ENCODE results near the gene UPK3A. TPM values are rescaled to one million over a fixed set of nuclear protein-coding genes. Genes with fewer than 3 reads are reported as not detected.

UPK3A gene
- polyA plus RNA-seq, 1 of the 3 experiments (the other 2 are of a cell fraction): not detected

- Histone ChIP-seq H3K36me3 (replicated peaks in 1 of 2; ENCODE audit: control insufficient read depth in 1 of 2, insufficient read depth in 2 of 2, low read length in 1 of 2) (no peaks in the 10 kb centered on the region), H3K4me3 (ENCODE audit: low read depth in 2 of 2, low read length in 1 of 2) (no peak overlapping the region), H3K9me2 (no peaks in the 10 kb centered on the region), H3K27ac (ENCODE audit: low read depth in 2 of 2, low read length in 1 of 2) (no peak overlapping the region), H2AFZ (ENCODE audit: low read depth) (no peak overlapping the region; the same call in 1 of the 2 replicates), H3K4me2 (no peak overlapping the region), H3K9me3 (no peaks in the 10 kb centered on the region), H3F3A (replicated peaks; ENCODE audit: insufficient read depth) (no peaks in the 10 kb centered on the region), H3K9ac (no peak overlapping the region), H3K27me3 (ENCODE audit: insufficient read depth) (no peaks in the 10 kb centered on the region), H3K79me2 (ENCODE audit: insufficient read depth) (no peaks in the 10 kb centered on the region), H3K4me1 (ENCODE audit: control insufficient read depth in 1 of 2, insufficient read depth in 2 of 2, low read depth in 1 of 2, low read length in 1 of 2) (peaks cover 0 to 12% of the 10 kb centered on the region in 2 experiments; a peak in 1 of 4 replicates), H4K20me1 (ENCODE audit: insufficient read depth) (no peaks in the 10 kb centered on the region)
- TF ChIP-seq TCF12 (IDR thresholded peaks at IDR 0.05): no peak
- no peak for TF ChIP-seq EP300 (IDR thresholded peaks at IDR 0.05; ENCODE audit: borderline replicate concordance in 1 of 2, low read depth in 1 of 2, low read length in 1 of 2)
- TF ChIP-seq ZBTB33 (IDR thresholded peaks at IDR 0.05; ENCODE audit: borderline replicate concordance, low read depth): no peak
- TF ChIP-seq JUND (IDR thresholded peaks at IDR 0.05): no peak
- TF ChIP-seq TEAD4 (IDR thresholded peaks at IDR 0.05; ENCODE audit: borderline replicate concordance, insufficient read depth): no peak
- no peak for TF ChIP-seq RAD21 (IDR thresholded peaks at IDR 0.05; ENCODE audit: low read length)
- TF ChIP-seq EZH2phosphoT487 (IDR thresholded peaks at IDR 0.05; ENCODE audit: borderline replicate concordance, low read depth): no peak
- TF ChIP-seq POLR2AphosphoS5 (IDR thresholded peaks at IDR 0.05; ENCODE audit: low read depth, low read length): no peak
- TF ChIP-seq YY1 (IDR thresholded peaks at IDR 0.05; ENCODE audit: low read depth): no peak
- TF ChIP-seq NFIC (IDR thresholded peaks at IDR 0.05; ENCODE audit: borderline replicate concordance): no peak
- TF ChIP-seq FOSL2 (IDR thresholded peaks at IDR 0.05; ENCODE audit: borderline replicate concordance, low read depth): no peak
- no peak for TF ChIP-seq RXRA (IDR thresholded peaks at IDR 0.05; ENCODE audit: borderline replicate concordance, low read depth)
- no peak for TF ChIP-seq MEF2A (IDR thresholded peaks at IDR 0.05; ENCODE audit: borderline replicate concordance, low read depth)
- TF ChIP-seq NRF1 (IDR thresholded peaks at IDR 0.05; ENCODE audit: low read depth, low read length): no peak
- no peak for TF ChIP-seq FOXM1 (IDR thresholded peaks at IDR 0.05; ENCODE audit: low read depth)
- no peak for TF ChIP-seq IRF3 (IDR thresholded peaks at IDR 0.05; ENCODE audit: low read depth, low read length)
- no peak for TF ChIP-seq USF2 (IDR thresholded peaks at IDR 0.05; ENCODE audit: borderline replicate concordance, low read depth, low read length)
- no peak for TF ChIP-seq USF1 (IDR thresholded peaks at IDR 0.05; ENCODE audit: borderline replicate concordance, low read depth)
- 77% methylated on average over 6 of the region's 13 CpGs for WGBS (ENCODE audit: low lambda C conversion rate)
- ChIA-PET POLR2A (no interaction called here), CTCF (interaction anchor here (0.9 to 2.9 kb wide), 12 partner anchors 9 to 443 kb away, joined by 3 to 18 read pairs (median 4); no protein-coding TSS in a partner anchor)
- no peak for DNase-seq
Observed at GRCh38 chr22:45262195-45262930, 22.4 kb upstream of the UPK3A start.

Data from SK-N-SH (cell line).